Esophagus muscularis mucosa (tissue), 4 donors: ENCODE results near the gene CHCHD3. TPM values are rescaled to one million over a fixed set of nuclear protein-coding genes. Genes with fewer than 3 reads are reported as not detected.

Source experiments
- DNase-seq: peaks from one replicate; pipeline ENCODE4 v3.0.0-alpha.2; 2017; ENCODE audit errors: extremely low spot score
- H3K27ac ChIP-seq, 4 donors: fragments of 200-600 bp; sonication (generic); replicated peaks in 1 of 4; 1 replicate in 3 of 4; 2 replicates in 1 of 4; pipeline ENCODE4 v1.5.1; 2016 to 2019; ENCODE audit warnings: mild to moderate bottlenecking in 1 of 4
- H3K27me3 ChIP-seq, 4 donors: fragments of 200-600 bp; sonication (generic); one replicate each; pipeline versions ENCODE4 v1.5.1 to v1.6.0; 2016 to 2019
- H3K36me3 ChIP-seq, 4 donors: fragments of 200-600 bp; sonication (generic); one replicate each; pipeline ENCODE4 v1.5.1; 2016 to 2019
- H3K4me1 ChIP-seq, 4 donors: fragments of 200-600 bp; sonication (generic); one replicate each; pipeline ENCODE4 v1.5.1; 2016 to 2019
- H3K4me3 ChIP-seq, 4 donors: fragments of 200-600 bp; sonication (generic); 1 replicate in 2 of 4; 2 replicates in 2 of 4; pipeline ENCODE4 v1.5.1; 2016 to 2019; ENCODE audit warnings: mild to moderate bottlenecking in 4 of 4, moderate library complexity in 1 of 4
- H3K9me3 ChIP-seq, 4 donors: fragments of 200-600 bp; sonication (generic); 1 replicate in 3 of 4; 2 replicates in 1 of 4; pipeline ENCODE4 v1.5.1; 2016 to 2019
- EP300 ChIP-seq: sonication (generic); formaldehyde crosslinking; IDR thresholded peaks from one replicate; pipeline ENCODE4 v1.6.1; 2017; ENCODE audit warnings: antibody characterized with exemption
- POLR2A ChIP-seq: fragments of 450-650 bp; IDR thresholded peaks from one replicate; pipeline ENCODE4 v1.6.1; 2017; ENCODE audit warnings: antibody characterized with exemption, moderate library complexity, mild to moderate bottlenecking, low read depth
- POLR2AphosphoS5 ChIP-seq, 2 donors: sonication (generic); formaldehyde crosslinking; IDR thresholded peaks; one replicate each; pipeline ENCODE4 v1.6.1; 2017; ENCODE audit warnings: antibody characterized with exemption in 2 of 2
- WGBS: methylation state at CpG from one replicate; pipeline ENCODE4 v1.1.5; 2018; 5-methylcytosine and 5-hydroxymethylcytosine counted together
- intact Hi-C: fragments of 100-400 bp; cut with DNase I; formaldehyde crosslinking; loops from one replicate; pipeline ENCODE4 v1.15.1; 2023
- total RNA-seq, 4 donors: library from RNA; depleted of rRNA; stranded (reverse); fragments of >200 nt; gene quantifications; one replicate each; pipeline versions ENCODE4 v1.1.0 to v1.2.1, GENCODE V29; 2016
- TF ChIP-seq, protein P1 (sequence below), 3 experiments: fragments of 200-600 bp in 2 of 3; fragments of 450-650 bp in 1 of 3; sonication (generic) in 2 of 3; IDR thresholded peaks; one replicate each; pipeline ENCODE4 v1.5.1; 2017 to 2019; ENCODE audit warnings: antibody characterized with exemption in 3 of 3, mild to moderate bottlenecking in 2 of 3, moderate library complexity in 1 of 3

The CHCHD3 gene
- total RNA-seq, 4 donors from 2014 or later, result 58.6 to 74.3 (median 68.9) TPM

- peaks cover 14 to 29% (median 15%) of the 10 kb centered on the region in 4 donors for H3K4me1 ChIP-seq
- H3K27me3 ChIP-seq, result no peaks in the 10 kb centered on the region
- H3K36me3 ChIP-seq, result no peaks in the 10 kb centered on the region
- no peak for TF ChIP-seq EP300
- TF ChIP-seq POLR2A, result no peak
- TF ChIP-seq, protein P1, sequence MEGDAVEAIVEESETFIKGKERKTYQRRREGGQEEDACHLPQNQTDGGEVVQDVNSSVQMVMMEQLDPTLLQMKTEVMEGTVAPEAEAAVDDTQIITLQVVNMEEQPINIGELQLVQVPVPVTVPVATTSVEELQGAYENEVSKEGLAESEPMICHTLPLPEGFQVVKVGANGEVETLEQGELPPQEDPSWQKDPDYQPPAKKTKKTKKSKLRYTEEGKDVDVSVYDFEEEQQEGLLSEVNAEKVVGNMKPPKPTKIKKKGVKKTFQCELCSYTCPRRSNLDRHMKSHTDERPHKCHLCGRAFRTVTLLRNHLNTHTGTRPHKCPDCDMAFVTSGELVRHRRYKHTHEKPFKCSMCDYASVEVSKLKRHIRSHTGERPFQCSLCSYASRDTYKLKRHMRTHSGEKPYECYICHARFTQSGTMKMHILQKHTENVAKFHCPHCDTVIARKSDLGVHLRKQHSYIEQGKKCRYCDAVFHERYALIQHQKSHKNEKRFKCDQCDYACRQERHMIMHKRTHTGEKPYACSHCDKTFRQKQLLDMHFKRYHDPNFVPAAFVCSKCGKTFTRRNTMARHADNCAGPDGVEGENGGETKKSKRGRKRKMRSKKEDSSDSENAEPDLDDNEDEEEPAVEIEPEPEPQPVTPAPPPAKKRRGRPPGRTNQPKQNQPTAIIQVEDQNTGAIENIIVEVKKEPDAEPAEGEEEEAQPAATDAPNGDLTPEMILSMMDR (IDR thresholded peaks at IDR 0.05), result no peak
- no peak for TF ChIP-seq POLR2AphosphoS5 (IDR thresholded peaks at IDR 0.05)
- no peaks in the 10 kb centered on the region for H3K9me3 ChIP-seq
- intact Hi-C loops, result no loop called here
- no peak overlapping the region for H3K4me3 ChIP-seq
- no peak overlapping the region for H3K27ac ChIP-seq
- DNase-seq, result no peak
These were observed 54.5 kb downstream of the CHCHD3 start for GRCh38 chr7:133027397-133027796.

DNA sequence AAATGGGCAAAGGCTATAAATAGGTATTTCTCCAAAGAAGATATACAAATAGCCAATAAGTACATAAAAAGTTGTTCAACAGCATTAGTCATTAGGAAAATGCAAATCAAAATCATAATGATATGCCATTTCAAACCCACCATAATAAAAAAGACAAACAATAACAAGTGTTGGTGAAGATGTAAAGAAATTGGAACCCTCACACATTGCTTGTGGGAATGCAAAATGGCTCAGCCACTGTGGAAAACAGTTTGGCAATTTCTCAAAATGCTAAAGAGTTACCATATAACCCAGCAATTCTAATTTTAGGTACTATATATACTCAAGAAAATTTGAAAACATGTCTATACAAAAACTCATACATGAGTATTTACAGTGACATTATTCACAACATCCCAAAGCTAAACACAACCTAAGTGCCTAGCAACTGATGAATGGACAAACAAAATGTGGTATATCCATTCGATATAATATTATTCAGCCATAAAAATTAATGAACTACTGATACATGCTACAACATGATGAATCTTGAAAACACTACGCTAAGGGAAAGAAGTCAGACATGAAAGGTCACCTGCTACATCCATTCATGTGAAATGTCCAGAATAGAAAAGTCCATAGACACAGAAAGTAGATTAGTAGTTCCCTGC, 55.6 kb downstream of the CHCHD3 start:
- Histone ChIP-seq H3K9me3 (no peaks in the 10 kb centered on the region), H3K36me3 (peaks cover 0 to 6% (median 0%) of the 10 kb centered on the region in 4 donors), H3K27ac (no peak overlapping the region), H3K27me3 (no peaks in the 10 kb centered on the region), H3K4me1 (peaks cover 13 to 29% (median 14%) of the 10 kb centered on the region in 4 donors), H3K4me3 (no peak overlapping the region)
- no peak for DNase-seq
- intact Hi-C loops, result no loop called here
- 99% methylated on average over 2 of the region's 2 CpGs for WGBS
- TF ChIP-seq EP300 (no peak), POLR2AphosphoS5 (IDR thresholded peaks at IDR 0.05) (no peak), POLR2A (no peak)
- TF ChIP-seq, protein P1 (IDR thresholded peaks at IDR 0.05), result no peak

GRCh38 chr7:133025056-133025455, 56.8 kb downstream of the CHCHD3 start:
- H3K27me3 ChIP-seq, result no peaks in the 10 kb centered on the region
- WGBS, result 80% methylated on average over 2 of the region's 2 CpGs
- H3K27ac ChIP-seq, result no peak overlapping the region
- DNase-seq, result no peak
- no peaks in the 10 kb centered on the region for H3K9me3 ChIP-seq
- H3K36me3 ChIP-seq, result peaks cover 0 to 6% (median 0%) of the 10 kb centered on the region in 4 donors
- no peak overlapping the region for H3K4me3 ChIP-seq
- intact Hi-C loops, result no loop called here
- peaks cover 2 to 21% (median 7%) of the 10 kb centered on the region in 4 donors for H3K4me1 ChIP-seq
- TF ChIP-seq, protein P1 (IDR thresholded peaks at IDR 0.05), result no peak
- TF ChIP-seq POLR2A (no peak), POLR2AphosphoS5 (IDR thresholded peaks at IDR 0.05) (no peak), EP300 (no peak)

DNA sequence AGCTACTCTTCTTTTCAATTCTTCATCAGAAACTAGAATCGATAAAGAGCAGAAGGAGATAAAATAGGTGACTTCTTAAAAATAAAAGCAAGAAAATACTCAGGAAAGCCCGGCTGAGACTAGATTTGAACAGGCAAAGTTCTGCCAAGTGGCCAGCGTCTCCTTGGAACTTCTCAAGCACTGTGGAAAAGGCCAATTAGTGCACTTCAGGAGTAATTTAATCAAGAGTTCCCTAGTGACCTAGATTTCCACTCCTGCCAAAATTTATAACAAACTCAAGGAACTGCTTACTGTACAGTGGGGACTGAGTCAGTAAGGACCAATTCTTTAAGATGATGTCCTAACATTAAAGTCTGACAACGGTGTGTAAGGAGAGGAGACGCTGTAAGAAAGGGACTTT, 57.3 kb downstream of the CHCHD3 start:
- peaks cover 0 to 16% (median 4%) of the 10 kb centered on the region in 4 donors for H3K4me1 ChIP-seq
- intact Hi-C loops, result no loop called here
- WGBS, result 77% methylated on average over 5 of the region's 5 CpGs
- no peaks in the 10 kb centered on the region for H3K27me3 ChIP-seq
- DNase-seq, result no peak
- H3K27ac ChIP-seq, result no peak overlapping the region
- no peaks in the 10 kb centered on the region for H3K9me3 ChIP-seq
- no peak overlapping the region for H3K4me3 ChIP-seq
- peaks cover 0 to 6% (median 0%) of the 10 kb centered on the region in 4 donors for H3K36me3 ChIP-seq
- no peak for TF ChIP-seq POLR2AphosphoS5 (IDR thresholded peaks at IDR 0.05)

- Histone ChIP-seq H3K9me3 (no peaks in the 10 kb centered on the region), H3K27ac (no peak overlapping the region), H3K27me3 (no peaks in the 10 kb centered on the region), H3K36me3 (peaks cover 0 to 6% (median 0%) of the 10 kb centered on the region in 4 donors), H3K4me1 (peaks cover 0 to 14% (median 3%) of the 10 kb centered on the region in 4 donors), H3K4me3 (no peak overlapping the region)
- intact Hi-C loops, result no loop called here
- no peak for DNase-seq
- TF ChIP-seq, protein P1 (IDR thresholded peaks at IDR 0.05), result no peak
- TF ChIP-seq POLR2AphosphoS5 (IDR thresholded peaks at IDR 0.05), result no peak
- 69% methylated on average over 4 of the region's 4 CpGs for WGBS
These were observed 58.4 kb downstream of the CHCHD3 start for GRCh38 chr7:133023370-133024071.
